GM12865 (cell line): ENCODE data around the gene ASIC3.
A peak's percentile ranks its signal among the peaks of the same experiment; 100 is the strongest.
"Not testable (repeated sequence)": the region's sequence is repeated elsewhere in the genome, so short reads cannot be mapped to it uniquely, and the experiment has no call there.

ENCODE experiments used
- DNase-seq: peaks from one replicate; pipeline ENCODE4 v3.0.0; 2010; ENCODE audit warnings: low read depth
- H3K4me3 ChIP-seq: 2 replicates; pipeline ENCODE4 v1.5.1; 2011; ENCODE audit warnings: mild to moderate bottlenecking, low read depth, low read length, control low read depth
- CTCF ChIP-seq: IDR thresholded peaks from 2 replicates; pipeline ENCODE4 v1.5.1; 2011; ENCODE audit warnings: low read length, control low read depth, low read depth, inconsistent platforms; ENCODE audit not compliant: insufficient read depth; ENCODE audit errors: missing control alignments

The ASIC3 gene

DNA sequence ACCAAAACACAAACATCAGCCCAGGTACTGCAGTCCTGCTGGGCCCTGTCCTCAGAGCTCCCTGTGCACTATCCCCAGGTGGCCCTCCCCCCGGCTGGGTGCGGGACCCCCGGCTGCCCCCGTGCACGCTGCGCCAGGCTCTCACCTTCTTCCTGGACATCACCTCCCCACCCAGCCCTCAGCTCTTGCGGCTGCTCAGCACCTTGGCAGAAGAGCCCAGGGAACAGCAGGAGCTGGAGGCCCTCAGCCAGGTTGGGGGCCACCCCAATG, 38.4 kb upstream of the ASIC3 start:
- no peak overlapping the region for H3K4me3 ChIP-seq
- DNase-seq = no peak
- TF ChIP-seq CTCF = no peak

DNA sequence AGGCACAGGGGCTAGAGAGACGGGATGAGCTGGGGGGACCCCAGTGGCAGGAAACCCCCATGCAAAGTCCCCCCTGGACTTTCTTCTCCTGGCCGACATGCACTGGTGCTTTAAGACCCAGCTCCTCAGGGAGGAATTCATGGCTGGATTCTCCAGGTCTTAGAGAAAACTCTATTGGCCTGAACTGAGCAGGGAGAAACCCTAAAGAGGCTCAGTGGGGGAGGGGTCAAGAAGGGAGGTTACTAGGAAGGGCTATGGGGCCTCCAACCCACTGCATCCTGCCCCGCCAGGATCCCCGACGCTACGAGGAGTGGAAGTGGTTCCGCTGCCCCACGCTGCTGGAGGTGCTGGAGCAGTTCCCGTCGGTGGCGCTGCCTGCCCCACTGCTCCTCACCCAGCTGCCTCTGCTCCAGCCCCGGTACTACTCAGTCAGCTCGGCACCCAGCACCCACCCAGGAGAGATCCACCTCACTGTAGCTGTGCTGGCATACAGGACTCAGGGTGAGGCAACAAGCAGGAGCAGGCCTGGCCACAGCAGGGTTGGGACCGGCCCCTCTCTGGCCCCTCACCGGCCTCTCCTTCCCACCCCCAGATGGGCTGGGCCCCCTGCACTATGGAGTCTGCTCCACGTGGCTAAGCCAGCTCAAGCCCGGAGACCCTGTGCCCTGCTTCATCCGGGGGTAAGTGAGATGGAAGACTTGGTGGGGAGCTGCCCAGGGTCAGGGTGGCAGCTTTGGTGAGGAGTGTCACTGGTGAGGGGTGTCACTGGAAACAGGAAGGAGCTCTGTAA, 37.8 kb upstream of the ASIC3 start:
- DNase-seq = no peak
- TF ChIP-seq CTCF = no peak
- H3K4me3 ChIP-seq = no peak overlapping the region

DNA sequence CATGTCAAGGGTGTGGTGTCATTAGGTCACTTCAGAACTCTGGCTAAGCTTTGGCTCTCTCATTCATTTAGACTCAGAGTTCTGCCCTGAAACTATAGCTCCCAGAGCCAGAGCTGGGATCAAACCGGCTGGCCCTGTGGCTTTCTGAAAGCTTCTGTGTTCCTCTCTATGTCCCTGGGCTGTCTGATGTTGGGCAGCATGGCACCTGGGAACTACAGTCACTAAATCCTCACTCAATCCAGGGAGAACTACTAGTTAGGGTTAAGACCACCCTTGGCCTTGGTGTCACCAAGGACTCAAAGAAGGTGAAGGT, 37.3 kb upstream of the ASIC3 start:
- H3K4me3 ChIP-seq = no peak overlapping the region
- TF ChIP-seq CTCF = no peak
- DNase-seq = no peak

- DNase-seq, H3K4me3 ChIP-seq: not testable (repeated sequence)
Measured at GRCh38 chr7:151011616-151012015, 36.7 kb upstream of the ASIC3 start.

GRCh38 chr7:151012031-151012692, 36.2 kb upstream of the ASIC3 start:
- DNase-seq = no peak
- TF ChIP-seq CTCF = no peak
- H3K4me3 ChIP-seq = no peak overlapping the region

DNA sequence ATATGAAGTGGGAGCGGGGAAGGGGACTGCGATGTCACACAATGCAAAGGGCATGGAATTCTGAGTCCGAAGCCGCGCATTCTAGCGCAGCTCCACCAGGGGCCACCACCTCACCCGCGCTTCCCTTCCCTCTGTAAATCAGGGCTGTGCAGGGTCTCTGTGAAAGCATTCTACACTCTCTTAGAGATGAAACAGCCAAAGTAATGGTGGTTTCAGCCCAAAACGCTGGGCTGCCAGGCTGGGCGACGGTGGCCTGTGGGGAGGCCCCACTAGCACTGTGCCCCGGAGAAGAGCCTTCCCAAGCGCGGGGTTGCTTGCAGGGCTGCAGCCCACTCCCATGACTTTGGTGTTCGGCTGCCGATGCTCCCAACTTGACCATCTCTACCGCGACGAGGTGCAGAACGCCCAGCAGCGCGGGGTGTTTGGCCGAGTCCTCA, 35.4 kb upstream of the ASIC3 start:
- TF ChIP-seq CTCF = peak; percentile 35
- H3K4me3 ChIP-seq = no peak overlapping the region
- no peak for DNase-seq

GRCh38 chr7:151013356-151013732, 35.0 kb upstream of the ASIC3 start:
- DNase-seq = no peak
- no peak overlapping the region for H3K4me3 ChIP-seq
- no peak for TF ChIP-seq CTCF
